GM18511 (cell line): ENCODE data around the gene DAB2IP.
"Not testable (repeated sequence)": the region's sequence is repeated elsewhere in the genome, so short reads cannot be mapped to it uniquely, and the experiment has no call there.

Source experiments
- ATAC-seq: cut with Tn5 transposase; IDR thresholded peaks from one replicate; pipeline ENCODE4 v1.9.1; 2021; ENCODE audit warnings: mild to moderate bottlenecking, moderate library complexity; ENCODE audit not compliant: unreplicated experiment

DAB2IP gene

GRCh38 chr9:121785673-121786542 is 134.5 kb downstream of the DAB2IP start:
- no peak for ATAC-seq

GRCh38 chr9:121786543-121786948 is 135.1 kb downstream of the DAB2IP start:
- no peak for ATAC-seq

GRCh38 chr9:121786998-121787422 is 135.6 kb downstream of the DAB2IP start:
- no peak for ATAC-seq

- no peak for ATAC-seq
Measured at GRCh38 chr9:121788686-121789366, 137.4 kb downstream of the DAB2IP start.

- ATAC-seq = no peak
Measured at GRCh38 chr9:121790841-121791240, 139.4 kb downstream of the DAB2IP start.

- not testable (repeated sequence) for ATAC-seq
Measured at GRCh38 chr9:121792476-121792875, 141.0 kb downstream of the DAB2IP start.

GRCh38 chr9:121794334-121794733 is 142.9 kb downstream of the DAB2IP start:
- not testable (repeated sequence) for ATAC-seq

GRCh38 chr9:121797081-121797480 is 145.6 kb downstream of the DAB2IP start:
- ATAC-seq = no peak

GRCh38 chr9:121798941-121799340 is 147.5 kb downstream of the DAB2IP start:
- no peak for ATAC-seq

GRCh38 chr9:121800376-121800775 is 148.9 kb downstream of the DAB2IP start:
- ATAC-seq = no peak

- no peak for ATAC-seq
Measured at GRCh38 chr9:121801579-121801978, 150.1 kb downstream of the DAB2IP start.

- no peak for ATAC-seq
Measured at GRCh38 chr9:121802753-121803152, 151.3 kb downstream of the DAB2IP start.

- no peak for ATAC-seq
Measured at GRCh38 chr9:121807069-121807822, 155.8 kb downstream of the DAB2IP start.

GRCh38 chr9:121807823-121808278 is 156.4 kb downstream of the DAB2IP start:
- no peak for ATAC-seq

GRCh38 chr9:121808781-121809180 is 157.3 kb downstream of the DAB2IP start:
- ATAC-seq = no peak

GRCh38 chr9:121809356-121810050 is 158.1 kb downstream of the DAB2IP start:
- ATAC-seq = no peak

GRCh38 chr9:121810489-121810888 is 159.1 kb downstream of the DAB2IP start:
- ATAC-seq = no peak

- ATAC-seq = no peak
Measured at GRCh38 chr9:121811140-121811539, 159.7 kb downstream of the DAB2IP start.

- no peak for ATAC-seq
Measured at GRCh38 chr9:121811751-121812150, 160.3 kb downstream of the DAB2IP start.

GRCh38 chr9:121812159-121812735 is 160.8 kb downstream of the DAB2IP start:
- no peak for ATAC-seq
